HG03280 (cell line): ENCODE measurements around the gene ADGRD2.

Experiments used
- ATAC-seq: cut with Tn5 transposase; IDR thresholded peaks from one replicate; pipeline ENCODE4 v1.9.1; 2021; ENCODE audit warnings: mild to moderate bottlenecking, moderate library complexity; ENCODE audit not compliant: unreplicated experiment

Gene ADGRD2

GRCh38 chr9:124437086-124437485 is 13.2 kb upstream of the ADGRD2 start:
- ATAC-seq: no peak

- ATAC-seq: no peak
Observed at GRCh38 chr9:124438091-124438490, 12.2 kb upstream of the ADGRD2 start.

GRCh38 chr9:124439086-124439485 is 11.2 kb upstream of the ADGRD2 start:
- ATAC-seq: no peak

GRCh38 chr9:124439686-124440243 is 10.5 kb upstream of the ADGRD2 start:
- ATAC-seq: no peak

- ATAC-seq: no peak
Observed at GRCh38 chr9:124440786-124441185, 9.5 kb upstream of the ADGRD2 start.

GRCh38 chr9:124441291-124441690 is 9.0 kb upstream of the ADGRD2 start:
- no peak for ATAC-seq

GRCh38 chr9:124442379-124442778 is 7.9 kb upstream of the ADGRD2 start:
- no peak for ATAC-seq

GRCh38 chr9:124442826-124443225 is 7.4 kb upstream of the ADGRD2 start:
- no peak for ATAC-seq

- ATAC-seq: no peak
Observed at GRCh38 chr9:124443625-124444024, 6.6 kb upstream of the ADGRD2 start.

GRCh38 chr9:124444166-124444565 is 6.1 kb upstream of the ADGRD2 start:
- ATAC-seq: no peak

GRCh38 chr9:124447297-124447661 is 3.0 kb upstream of the ADGRD2 start:
- ATAC-seq: no peak

- no peak for ATAC-seq
Observed at GRCh38 chr9:124448019-124448418, 2.2 kb upstream of the ADGRD2 start.

GRCh38 chr9:124449381-124450151 is 685 bp upstream of the ADGRD2 start:
- no peak for ATAC-seq

GRCh38 chr9:124450931-124451661 is 845 bp downstream of the ADGRD2 start:
- ATAC-seq: no peak

GRCh38 chr9:124452326-124452725 is 2.1 kb downstream of the ADGRD2 start:
- no peak for ATAC-seq

- no peak for ATAC-seq
Observed at GRCh38 chr9:124452841-124453585, 2.8 kb downstream of the ADGRD2 start.

- ATAC-seq: no peak
Observed at GRCh38 chr9:124453586-124454191, 3.4 kb downstream of the ADGRD2 start.

- ATAC-seq: no peak
Observed at GRCh38 chr9:124454296-124454695, 4.0 kb downstream of the ADGRD2 start.

GRCh38 chr9:124454791-124455443 is 4.7 kb downstream of the ADGRD2 start:
- ATAC-seq: no peak

- ATAC-seq: no peak
Observed at GRCh38 chr9:124455820-124456219, 5.6 kb downstream of the ADGRD2 start.
